GM18873 (cell line): ENCODE results near the gene ATP8A2.

Experiments
- ATAC-seq: cut with Tn5 transposase; IDR thresholded peaks from one replicate; pipeline ENCODE4 v1.9.1; 2021; ENCODE audit warnings: mild to moderate bottlenecking, moderate library complexity, moderate number of reproducible peaks; ENCODE audit not compliant: unreplicated experiment, low FRiP score

ATP8A2 gene

GRCh38 chr13:25899464-25899863 is 527.7 kb downstream of the ATP8A2 start:
- no peak for ATAC-seq

- no peak for ATAC-seq
These were observed 528.2 kb downstream of the ATP8A2 start for GRCh38 chr13:25899952-25900351.

GRCh38 chr13:25901460-25902376 is 529.9 kb downstream of the ATP8A2 start:
- ATAC-seq, result peak; percentile 98

DNA sequence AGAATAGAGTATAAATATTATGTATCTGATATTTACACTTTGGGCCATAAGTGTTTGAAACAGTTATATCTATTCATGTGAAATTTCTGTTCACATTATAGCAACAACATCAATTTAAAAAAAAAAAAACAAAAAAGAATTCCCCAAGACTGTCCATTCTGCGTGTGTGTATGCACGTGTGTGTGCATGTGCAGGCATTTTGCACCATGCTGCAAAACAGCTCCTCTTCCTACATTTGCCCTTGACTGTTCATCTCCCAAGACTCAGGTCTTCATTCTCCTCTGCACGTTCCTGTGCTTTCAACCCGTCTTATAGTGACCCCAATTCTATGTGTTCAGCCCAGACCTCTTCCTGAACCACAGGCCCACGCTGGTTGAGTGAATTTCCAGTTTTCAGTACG is 530.7 kb downstream of the ATP8A2 start:
- no peak for ATAC-seq

DNA sequence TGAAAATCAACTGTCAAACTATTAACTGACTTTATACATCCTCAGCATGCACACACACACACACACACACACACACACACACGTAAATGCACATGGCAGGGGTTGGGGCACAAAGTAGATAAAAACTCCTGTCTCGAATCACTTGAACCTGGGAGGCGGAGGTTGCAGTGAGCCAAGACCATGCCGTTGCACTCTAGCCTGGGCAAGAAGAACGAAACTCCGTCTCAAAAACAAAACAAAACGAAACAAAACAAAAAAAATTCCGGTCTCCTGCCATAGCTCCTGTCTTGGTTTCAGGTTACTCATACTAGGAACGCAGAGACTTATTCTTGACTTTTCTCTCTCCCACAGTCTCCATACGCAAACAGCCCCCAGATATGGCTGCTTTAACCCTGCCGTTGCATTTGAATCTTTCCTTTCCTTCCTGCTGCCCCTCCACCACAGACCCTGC is 531.1 kb downstream of the ATP8A2 start:
- ATAC-seq, result no peak

- no peak for ATAC-seq
These were observed 533.1 kb downstream of the ATP8A2 start for GRCh38 chr13:25904830-25905229.

- ATAC-seq, result no peak
These were observed 533.8 kb downstream of the ATP8A2 start for GRCh38 chr13:25905611-25906010.

GRCh38 chr13:25906191-25906661 is 534.5 kb downstream of the ATP8A2 start:
- no peak for ATAC-seq

DNA sequence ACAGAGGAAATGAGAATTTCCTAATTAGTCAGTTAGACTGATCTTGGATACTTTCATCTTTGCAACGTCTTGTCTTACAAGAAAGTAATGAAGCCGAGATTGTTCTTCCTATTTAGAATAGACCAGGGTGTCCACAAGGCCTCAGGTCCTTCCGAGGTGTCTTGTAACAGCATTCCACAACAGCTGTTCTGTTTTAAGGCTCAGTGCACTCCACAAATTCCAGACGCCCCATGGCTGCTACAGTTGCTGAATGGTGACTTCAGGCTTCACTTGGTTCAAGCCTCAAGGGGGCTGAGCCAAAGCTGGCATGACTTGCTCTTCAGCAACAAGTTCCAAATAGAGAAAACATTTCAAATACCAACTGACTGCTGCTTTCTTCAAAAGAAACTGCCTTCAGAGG is 536.6 kb downstream of the ATP8A2 start:
- ATAC-seq, result no peak

DNA sequence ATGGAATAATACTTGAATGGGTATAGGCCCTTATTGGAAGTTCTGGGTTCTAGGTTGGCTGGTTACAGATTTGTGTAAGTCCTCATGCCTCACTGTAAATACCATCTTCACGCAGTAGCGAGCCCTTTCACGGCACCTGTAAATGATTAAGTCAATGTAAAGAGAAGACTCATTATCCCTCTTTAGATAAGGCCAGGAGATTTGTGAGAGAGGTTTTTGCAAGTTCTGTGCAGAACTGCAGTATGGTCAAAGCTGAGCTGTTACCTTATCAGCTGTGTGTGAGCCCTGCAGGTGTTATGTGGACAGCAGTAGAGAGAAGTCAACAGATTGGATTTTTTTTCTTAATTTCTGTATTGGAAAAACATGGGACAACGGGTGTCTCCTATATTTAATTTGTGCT is 538.5 kb downstream of the ATP8A2 start:
- ATAC-seq, result no peak

- ATAC-seq, result no peak
These were observed 539.2 kb downstream of the ATP8A2 start for GRCh38 chr13:25910991-25911419.

GRCh38 chr13:25912961-25913360 is 541.2 kb downstream of the ATP8A2 start:
- ATAC-seq, result no peak

- no peak for ATAC-seq
These were observed 544.2 kb downstream of the ATP8A2 start for GRCh38 chr13:25915840-25916518.

DNA sequence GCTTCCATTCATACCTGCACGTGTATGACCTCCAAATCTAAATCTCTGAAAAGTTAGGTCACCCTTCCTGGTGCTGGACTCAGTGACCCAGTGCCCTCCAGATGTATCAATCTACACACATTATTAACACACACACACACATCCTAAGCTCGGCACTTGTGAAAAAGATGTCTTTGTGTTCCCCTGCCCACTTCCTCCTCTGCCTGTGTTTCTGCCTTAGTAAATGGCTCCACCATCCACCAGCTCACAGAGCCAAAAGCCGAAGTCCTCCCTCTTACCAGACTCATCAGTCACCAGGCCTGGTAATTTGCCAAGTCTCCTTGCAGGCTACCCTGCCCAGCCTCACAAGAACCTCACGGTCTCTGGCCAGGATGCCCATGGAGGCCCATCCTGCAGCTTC is 548.5 kb downstream of the ATP8A2 start:
- no peak for ATAC-seq

DNA sequence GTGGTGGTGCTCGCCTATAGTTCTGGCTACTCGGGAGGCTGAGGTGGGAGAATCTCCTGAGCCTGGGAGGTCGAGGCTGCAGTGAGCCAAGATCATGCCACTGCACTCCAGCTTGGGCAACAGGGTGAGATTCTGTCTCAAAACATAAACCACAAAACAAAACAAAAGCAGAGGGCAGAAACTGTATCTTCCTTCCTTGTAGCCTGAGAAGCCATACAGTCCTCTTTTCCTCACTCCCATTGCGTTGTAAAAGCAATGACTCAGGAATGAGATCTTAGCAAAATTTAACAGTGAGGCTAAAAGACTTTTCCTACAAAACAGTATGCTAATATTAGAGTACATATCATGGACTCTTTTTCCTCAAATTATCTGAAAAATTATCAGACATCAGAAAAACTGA is 549.2 kb downstream of the ATP8A2 start:
- no peak for ATAC-seq

- no peak for ATAC-seq
These were observed 550.6 kb downstream of the ATP8A2 start for GRCh38 chr13:25922376-25922775.

- ATAC-seq, result no peak
These were observed 551.7 kb downstream of the ATP8A2 start for GRCh38 chr13:25923217-25924085.

- ATAC-seq, result no peak
These were observed 555.6 kb downstream of the ATP8A2 start for GRCh38 chr13:25927363-25927762.

- ATAC-seq, result no peak
These were observed 556.2 kb downstream of the ATP8A2 start for GRCh38 chr13:25927932-25928331.

DNA sequence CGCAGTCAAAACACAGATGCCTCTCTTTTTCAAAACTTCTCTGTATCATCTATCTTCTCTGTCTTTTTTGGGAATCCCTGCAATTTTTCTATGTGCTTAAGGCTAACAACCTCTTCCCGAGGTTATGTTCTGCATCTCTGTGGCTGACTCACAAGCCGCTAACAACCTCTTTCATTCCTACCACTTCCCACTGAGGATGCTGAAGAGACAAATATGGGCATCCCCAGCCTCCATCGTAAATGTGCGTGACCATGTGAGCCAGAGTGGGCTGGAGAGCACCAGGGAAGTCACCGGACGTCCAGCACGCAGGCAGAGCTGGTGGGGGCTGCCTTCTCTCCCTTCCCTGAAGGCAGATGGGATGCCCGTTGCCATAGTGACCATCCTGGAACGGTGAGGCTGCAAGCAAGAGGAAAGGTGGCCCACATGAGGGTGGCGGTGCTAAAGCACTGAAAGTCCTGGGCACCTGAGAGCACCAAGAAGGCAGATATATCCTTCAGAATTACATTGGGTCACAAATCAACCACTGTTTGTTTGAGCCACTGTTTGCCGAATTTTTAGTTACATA is 557.2 kb downstream of the ATP8A2 start:
- no peak for ATAC-seq
